ENCODE data around the gene STX18.
"Not testable (repeated sequence)": the region's sequence is repeated elsewhere in the genome, so short reads cannot be mapped to it uniquely, and the experiment has no call there.

The STX18 gene

DNA sequence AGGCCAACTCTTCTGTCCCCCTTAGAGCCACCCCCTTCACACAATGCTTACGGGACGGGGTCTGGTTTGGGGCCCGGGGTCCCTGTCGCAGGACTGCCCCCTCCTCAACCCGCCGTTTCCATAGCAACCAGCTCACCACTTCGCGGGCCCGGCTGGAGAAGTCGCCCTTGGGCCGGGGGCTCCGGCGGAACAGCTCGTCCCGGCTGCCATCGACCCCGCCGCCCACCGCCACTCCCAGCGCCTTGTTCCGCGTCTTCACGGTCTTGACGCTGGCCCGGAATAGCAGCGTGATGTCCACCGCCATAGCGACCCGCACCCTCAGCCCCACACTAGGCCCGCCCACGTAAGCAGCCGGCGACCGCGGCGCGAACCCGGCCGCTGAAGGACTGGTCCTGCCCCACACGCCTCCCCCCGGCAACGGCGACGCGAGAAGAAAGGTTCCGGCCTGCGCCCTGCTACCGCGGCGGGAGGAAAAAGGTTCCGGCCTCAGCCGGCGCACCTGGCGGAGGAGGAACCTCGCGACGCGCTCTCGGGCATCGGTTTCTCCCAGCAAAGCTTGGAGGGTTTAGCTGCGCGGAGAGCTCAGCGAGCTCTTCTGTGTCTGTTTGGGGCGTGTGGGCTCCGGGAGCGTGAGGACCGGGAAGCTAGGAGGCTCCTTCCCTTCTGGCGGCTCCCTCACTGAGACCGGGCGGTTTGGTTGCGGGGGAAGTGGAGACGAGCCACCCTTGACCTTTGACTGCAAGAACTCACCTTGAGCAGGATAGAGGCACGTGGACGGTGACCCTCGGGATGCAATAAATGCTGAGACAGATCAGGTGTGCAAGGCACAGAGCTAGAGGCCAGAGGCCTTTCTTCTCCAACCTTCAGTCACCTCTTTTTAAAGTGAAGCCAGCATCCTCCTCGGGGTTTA, at the start of gene STX18:
STX18 (minus strand) TSS at position 388 of the 910 bp plus-strand sequence; CDS start at position 304, 84 bp downstream.
- no peak for DNase-seq (ENCODE audit: low read depth)

DNA sequence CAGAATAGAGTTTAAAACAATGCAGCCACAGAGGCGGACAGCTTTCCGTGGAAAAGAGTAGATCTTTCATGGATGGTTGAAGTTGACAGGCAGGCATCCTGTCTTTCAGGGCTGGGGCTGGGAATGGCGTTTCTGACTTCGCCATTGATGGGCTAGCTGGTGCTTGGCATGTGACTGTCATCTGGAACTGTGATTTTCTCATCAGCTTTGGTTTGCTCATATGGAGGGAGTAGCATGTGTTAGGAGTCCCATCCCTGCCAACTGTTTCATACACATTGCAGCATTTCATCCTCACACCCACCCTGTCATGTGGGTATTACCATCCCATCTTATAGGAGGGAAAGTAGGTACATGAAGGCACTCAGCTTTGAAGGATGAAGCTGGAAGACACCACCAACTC, 49.2 kb upstream of the STX18 start:
- DNase-seq (ENCODE audit: low read depth): no peak

DNA sequence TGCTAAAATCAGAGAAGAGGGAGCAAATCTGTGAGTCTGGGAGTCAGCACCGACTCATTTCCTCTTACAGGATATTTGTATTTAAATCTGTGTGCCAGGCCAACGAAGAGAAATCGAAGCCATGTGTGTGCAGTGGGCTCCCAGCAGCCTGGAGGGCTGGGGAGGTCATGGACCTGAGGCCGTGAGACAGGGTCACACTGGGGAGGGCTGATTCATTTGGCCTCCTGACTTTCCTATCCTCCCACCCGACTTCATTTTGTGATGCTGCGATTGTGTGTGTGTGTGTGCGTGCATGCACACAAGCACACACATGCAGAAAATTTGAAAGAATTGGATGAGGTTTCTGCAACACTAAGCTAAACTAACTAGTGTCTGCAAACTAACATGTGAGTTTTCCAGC, 48.7 kb upstream of the STX18 start:
- DNase-seq (ENCODE audit: low read depth): no peak

DNA sequence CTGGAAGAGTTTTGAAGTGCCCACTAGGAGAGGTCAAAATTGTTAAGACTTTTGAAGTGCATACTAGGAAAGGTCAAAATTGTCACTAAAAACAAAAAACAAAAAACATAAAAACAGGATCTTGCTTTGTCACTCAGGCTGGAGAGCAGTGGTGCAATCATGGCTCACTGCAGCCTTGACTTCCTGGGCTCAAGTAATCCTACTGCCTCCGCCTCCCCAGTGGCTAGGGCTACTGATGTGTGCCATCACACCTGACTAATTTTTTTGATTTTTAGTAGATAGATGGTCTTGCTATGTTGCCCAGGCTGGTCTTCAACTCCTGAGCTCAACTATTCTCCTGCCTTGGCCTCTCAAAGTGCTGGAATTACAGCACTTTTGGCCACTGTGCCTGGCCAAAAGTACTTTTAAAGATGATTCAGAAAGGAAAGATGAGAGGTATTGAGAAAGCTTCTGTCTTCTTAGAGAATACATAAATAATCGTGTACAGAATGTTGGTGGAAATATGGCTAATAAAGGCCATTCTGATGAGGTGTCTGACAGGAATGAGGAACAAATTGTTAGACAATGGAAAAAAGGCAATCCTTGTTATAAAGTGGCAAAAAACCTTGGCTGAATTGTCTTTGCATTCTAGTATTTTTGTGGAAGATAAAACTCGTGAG, 43.3 kb upstream of the STX18 start:
- DNase-seq (ENCODE audit: low read depth): peak; percentile 30

DNA sequence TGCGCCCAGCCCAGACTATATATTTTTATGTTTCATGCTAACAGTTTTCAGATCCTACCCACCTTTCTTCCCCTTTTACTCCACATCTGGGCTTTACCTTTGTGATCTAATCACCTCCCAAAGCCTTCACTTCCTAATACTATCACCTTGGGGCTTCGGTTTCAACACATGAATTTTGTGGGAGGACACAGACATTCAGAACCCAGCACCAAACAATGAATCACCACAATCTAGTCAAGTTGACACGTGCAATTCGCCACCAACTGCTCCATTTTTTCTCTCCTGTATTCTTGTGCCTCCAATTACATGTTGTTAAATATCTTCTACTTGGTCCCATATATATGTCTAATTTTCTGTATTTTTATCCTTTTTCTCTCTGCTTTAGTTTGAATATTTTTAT, 41.8 kb upstream of the STX18 start:
- DNase-seq (ENCODE audit: low read depth): no peak

DNA sequence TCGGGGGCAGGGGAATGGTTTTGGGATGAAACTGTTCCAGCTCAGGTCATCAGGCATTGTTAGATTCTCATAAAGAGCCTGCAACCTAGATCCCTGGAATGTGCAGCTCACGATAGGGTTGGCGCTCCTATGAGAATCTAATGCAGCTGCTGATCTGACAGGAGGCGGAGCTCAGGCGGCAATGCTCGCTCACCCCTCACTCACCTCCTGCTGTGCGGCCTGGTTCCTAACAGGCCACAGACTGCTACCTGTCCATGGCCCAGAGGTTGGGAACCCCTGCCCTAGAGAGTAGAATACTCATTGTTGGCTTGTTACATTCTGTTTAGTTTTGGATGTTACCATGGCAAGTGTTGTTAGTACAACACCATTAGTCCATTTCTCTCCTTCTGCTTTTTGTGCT, 40.8 kb upstream of the STX18 start:
- no peak for DNase-seq (ENCODE audit: low read depth)

DNA sequence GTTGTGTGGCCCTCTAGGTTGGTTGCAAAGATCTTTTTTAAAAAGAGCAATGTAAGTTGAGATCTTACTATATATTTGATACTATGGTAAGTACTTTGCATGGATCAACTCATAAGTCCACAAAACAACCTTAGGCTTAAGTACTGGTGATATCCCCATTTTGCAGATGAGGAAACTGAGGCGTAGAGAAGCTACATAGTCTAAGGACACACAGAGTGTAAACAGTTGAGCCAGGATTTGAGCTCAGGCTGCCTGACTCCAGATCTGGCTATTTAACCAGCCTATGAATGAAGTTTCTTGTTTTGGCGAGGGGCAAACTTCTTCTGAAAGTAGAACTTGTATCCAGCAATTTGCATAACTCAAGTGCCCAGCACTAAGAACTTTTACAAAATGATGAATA, 38.6 kb upstream of the STX18 start:
- no peak for DNase-seq (ENCODE audit: low read depth)

DNA sequence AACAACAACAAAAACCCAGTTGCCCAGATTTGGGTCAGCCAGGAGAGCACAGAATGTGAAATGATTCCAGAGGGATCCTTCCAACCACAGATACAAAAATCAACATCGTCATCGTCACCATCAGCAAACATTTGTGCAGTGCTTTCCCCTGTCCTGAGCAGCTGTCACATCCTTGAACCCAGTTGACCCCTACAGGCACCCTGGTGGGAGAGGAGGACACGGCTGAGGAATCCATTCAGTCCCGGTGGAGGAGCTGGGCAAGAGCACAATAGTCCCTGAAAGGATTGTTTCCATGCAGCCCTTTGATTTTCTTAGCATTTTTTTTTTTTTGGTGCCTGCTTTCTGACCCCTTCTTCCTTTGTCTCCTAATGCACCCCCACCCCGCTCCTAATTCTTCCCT, 37.1 kb upstream of the STX18 start:
- no peak for DNase-seq (ENCODE audit: low read depth)

DNA sequence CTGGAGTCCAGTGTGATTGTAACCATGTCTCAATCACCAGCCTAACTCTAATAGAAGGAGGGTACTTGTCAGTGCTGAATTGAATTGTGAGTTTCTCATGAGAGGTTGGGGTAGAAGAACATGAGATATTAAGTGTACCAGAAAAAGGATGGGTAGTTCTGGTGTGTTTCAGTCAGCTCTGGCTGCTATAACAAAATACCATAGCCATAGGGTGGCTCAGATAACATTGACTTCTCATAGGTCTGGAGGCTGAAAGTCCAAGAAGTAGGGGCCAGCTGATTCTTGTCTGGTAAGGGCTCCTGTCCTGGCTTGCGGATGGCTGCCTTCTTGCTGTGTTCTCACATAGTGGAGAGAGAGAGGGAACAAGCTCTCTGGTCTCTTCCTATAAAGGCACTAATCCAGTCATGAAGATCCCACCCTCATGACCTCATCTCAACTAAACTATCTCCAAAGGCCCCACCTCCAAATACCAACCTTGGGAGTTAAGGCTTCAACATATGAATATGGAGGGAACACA, 35.6 kb upstream of the STX18 start:
- DNase-seq (ENCODE audit: low read depth): no peak

DNA sequence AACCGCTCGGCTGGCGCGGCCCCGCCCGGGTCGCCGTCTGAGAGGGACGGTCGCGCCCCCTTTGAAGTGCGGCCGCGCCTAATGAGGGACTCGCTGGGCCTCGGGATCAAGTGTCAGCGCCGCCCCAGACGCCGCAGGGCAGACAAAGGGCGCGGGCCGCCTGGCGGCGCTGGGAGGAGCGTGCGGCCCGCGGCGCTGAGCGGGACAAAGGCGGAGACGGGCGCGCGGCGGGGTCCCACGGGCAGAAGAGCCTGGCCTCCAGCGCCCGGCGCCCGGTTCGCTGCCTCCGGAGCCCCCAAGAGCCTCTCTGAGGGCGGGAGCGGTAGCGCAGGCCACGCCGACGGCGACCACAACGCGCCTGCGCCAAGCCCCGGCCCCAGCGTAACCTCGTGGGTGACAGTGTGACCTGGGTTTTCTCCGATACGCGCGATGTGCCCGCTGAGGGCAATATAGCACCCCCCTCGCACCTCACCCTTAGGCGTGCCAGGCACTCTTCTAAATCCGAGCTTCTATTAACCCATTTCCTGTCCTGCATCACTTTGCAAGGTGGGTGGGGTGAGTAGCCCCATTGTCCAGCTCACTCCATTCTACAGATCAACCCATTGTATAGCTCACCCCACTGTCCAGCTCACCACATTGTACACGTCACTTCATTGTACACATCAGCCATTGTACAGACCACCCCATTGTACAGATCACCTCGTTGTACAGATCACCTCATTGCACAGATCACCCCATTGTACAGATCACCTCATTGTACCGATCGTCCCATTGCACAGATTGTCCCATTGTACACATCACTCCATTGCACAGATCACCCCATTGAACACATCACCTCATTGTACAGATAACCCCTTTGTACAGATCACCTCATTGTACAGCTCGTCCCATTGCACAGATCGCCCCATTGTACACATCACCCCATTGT, 33.7 kb upstream of the STX18 start:
- DNase-seq (ENCODE audit: low read depth): no peak

DNA sequence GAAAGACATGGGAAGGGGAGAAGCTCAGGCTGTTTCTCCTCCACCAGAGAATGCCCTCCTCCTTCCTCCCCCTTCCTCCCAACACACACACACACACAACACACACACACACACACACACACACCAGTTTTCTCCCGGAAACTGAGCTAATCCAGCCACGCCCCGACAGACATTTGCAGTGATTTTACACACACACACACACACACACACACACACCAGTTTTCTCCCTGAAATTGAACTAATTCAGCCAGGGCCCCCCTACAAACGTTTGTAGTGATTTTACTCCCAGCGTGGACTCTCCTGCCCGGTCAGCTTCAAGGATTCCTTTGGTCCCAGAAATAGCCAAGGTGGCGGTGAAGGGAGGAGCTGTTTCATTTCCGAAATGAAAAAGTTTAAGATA, 32.9 kb upstream of the STX18 start:
- no peak for DNase-seq (ENCODE audit: low read depth)

DNA sequence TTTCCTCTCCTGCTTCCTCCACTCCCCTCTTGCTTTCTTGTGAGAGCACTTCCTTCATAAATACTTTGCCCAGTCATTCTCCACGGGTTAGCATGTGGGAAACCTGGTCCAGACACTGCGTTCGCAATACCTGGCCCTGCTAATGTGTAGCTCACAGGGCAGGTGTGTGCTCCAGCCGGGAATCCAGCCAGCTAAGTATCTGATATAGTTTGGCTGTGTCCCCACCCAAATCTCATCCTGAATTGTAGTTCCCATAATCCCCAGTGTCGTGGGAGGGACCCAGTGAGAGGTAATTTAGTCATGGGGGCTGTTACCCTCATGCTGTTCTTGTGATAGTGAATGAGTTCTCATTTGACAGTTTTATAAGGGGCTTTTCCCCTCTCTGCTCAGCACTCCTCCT, 32.2 kb upstream of the STX18 start:
- DNase-seq (ENCODE audit: low read depth): no peak

DNA sequence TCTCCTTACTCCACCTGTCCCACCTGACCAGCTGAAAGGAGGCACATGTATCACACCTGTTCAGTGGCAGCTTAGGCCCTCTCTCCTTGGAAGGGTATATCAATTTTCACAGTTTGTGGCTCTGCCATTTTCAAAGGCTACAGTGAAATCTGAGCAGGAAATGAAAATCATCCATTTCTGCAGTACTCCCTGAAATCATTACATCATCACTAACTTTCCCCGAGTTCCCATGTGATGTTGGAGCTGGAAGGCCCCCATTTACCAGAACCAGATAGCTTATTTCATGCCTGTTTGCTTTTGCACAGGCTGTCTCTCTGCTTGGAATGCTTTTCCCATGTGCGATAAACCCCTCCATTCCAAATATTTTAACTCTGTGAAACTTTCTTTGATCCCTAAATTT, 31.0 kb upstream of the STX18 start:
- no peak for DNase-seq (ENCODE audit: low read depth)

DNA sequence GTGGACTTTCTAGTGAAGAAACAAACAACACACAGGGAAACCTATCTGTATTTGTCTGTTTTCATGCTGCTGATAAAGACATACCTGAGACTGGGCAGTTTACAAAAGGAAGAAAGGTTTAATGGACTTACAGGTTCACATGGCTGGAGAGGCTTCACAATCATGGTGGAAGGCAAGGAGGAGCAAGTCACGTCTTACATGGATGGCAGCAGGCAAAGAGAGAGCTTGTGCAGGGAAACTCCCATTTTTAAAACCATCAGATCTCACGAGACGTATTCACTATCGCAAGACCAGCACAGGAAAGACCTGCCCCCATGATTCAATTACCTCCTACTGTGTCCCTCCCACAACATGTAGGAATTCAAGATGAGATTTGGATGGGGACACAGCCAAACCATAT, 28.0 kb upstream of the STX18 start:
- not testable (repeated sequence) for DNase-seq (ENCODE audit: low read depth)

DNA sequence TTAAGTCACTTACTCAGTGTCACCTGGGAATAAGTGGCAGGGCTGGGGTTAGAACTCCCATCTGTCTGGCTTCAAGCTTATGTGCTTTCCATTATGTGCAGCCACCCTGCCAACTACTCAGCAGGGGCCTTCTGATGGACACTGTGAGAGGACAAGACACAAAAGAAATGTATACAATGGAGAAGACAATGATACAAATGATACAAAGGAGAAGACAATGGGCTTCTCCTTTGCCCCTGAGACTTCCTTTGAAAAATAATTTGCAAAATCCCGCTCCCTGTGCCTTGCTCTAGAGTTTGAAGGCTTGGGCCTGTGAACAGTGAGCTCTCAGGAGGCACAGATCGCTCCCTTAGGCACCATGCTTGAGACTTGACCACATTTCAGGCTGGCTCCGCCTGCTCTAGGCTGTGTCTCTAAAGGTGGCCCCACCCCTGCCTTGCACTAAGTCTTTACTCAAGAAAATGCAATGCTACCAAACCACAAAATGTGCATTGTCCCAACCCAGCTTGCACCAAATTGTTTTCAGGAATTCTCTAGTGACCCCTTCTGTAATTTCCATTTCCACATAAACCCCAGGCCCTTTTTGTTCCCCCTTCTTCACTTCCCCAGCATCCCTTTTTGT, 27.1 kb upstream of the STX18 start:
- no peak for DNase-seq (ENCODE audit: low read depth)

DNA sequence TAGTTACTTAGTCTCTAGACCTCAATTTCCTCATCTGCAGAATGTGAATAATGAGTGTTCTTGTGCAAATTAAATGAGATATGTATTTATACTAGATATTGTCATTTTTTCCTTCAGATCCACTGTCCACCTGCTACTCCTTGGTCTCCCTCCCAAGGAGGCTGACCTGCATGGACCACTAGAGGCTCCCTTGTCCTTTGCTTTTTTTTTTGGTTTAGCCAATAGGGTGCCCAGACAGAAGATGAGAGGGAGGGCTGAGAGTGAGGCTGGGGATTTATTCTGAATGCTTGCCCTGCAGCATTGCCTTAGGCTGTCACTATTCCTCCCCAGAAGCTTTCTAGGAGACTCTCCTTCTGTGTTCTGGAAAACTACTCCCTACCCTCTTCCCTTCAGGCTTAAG, 24.5 kb upstream of the STX18 start:
- DNase-seq (ENCODE audit: low read depth): not testable (repeated sequence)

DNA sequence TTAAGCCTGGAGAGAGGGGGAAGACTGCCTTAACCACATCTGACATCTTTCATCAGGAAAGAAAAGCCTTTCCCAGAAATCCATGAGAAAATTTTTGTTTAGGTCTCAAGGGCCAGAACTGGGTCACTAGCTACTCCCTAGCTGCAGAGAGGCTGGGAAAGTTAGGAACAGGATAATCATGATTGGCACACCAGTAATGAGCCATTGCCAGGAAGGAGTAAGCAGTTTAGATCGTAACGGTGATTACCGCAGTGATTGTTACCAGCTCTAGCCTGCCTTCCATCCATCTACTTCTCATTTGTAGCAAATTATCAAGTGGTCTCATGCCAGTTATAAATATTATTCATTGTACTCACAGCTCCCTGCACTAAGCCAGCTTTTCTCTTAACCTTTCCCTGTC, 22.7 kb upstream of the STX18 start:
- no peak for DNase-seq (ENCODE audit: low read depth)

DNA sequence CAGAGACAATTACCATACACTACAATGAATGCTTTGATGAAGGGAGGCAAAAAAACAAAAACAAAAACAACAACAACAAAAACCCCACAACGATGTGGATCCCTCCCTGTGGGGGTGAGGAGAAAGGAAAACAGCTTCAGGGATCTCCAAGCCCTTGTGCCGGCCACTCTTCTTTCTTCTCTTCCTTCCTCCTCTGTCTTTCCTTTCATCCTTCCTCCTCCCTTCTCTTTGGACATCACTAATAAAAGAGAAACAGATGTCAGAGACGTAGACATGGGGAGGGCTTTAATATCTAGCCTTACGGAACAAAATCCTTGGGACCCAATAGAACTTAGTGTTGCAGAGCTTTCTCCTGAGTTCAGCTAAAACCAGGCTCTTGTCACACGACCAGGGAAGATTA, 18.8 kb upstream of the STX18 start:
- no peak for DNase-seq (ENCODE audit: low read depth)

DNA sequence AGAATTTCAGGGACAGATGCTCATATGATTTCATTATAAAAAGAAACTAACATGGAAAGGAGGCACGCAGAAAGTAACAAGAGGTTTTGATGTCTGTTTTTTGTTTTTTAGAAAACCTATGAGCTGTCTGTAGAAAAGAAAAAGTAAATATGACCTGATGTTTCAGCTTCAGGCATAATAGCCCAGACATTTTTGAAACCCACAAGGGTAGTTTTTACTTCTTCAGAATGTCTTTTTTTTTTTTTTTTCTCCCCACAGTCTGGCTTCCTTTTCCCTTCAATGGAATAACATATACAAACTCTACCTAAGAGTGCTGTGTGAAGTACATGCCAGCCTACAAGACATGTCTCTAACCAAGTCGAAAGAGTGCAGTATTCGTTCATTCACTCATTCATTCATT, 18.3 kb upstream of the STX18 start:
- no peak for DNase-seq (ENCODE audit: low read depth)

DNA sequence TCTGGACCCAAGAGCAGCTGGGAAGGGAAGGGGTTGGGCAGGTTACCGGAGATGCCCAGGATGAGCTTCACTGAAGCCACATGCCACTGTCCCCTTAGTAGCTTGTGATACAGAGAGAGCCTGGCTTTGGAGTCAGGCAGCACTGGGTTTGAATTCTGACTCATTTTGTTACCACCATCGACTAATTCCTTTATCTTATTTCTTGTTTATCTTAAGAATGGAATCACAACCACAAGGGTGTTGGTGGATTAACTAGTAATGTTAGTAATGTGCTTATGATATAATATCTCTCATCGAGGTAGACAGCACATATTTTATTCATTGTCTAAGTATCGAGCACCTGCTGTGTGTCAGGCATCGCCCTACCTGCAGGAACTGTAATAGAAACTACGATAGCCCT, 17.7 kb upstream of the STX18 start:
- DNase-seq (ENCODE audit: low read depth): no peak

DNA sequence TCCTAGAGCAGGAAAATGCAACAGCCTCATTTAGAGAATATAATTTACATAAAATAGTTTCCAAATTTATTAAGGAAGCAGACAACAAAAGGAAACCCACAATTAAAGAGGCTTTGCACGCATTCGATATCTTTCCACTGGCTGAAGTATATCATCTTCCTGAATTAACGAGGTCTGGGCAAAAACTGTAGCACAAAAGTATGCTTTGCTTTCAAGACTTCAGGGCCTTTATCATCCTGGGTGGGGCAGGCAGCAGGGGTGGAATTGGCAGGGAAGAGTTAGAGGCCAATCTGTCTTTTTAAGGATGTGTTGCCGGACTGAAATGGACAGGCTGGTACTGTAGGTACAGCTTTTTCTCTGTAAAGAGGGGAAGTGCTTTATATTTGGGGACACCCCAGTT, 17.0 kb upstream of the STX18 start:
- DNase-seq (ENCODE audit: low read depth): no peak

DNA sequence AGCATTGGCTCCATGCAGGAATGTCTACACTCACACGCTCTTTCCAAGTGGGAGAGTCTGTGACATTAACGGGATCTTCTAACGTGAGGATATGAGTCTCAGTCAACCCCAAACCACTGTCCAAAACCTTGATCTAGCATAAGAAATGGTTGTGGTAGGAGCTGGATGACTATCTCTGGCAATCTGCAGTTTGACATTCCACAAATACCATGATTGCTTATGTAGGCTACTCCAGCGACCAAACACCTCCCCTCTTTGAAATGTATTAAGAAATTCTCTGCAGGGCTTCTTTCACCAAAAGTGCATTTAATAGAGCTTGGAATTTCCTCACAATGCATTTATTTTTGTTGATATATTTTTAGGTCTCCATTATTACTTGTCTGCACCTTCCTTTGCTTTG, 14.1 kb upstream of the STX18 start:
- DNase-seq (ENCODE audit: low read depth): no peak

Measured in HS-27A (cell line).